ENCODE measurements around the gene TIMM17B.

TIMM17B gene

DNA sequence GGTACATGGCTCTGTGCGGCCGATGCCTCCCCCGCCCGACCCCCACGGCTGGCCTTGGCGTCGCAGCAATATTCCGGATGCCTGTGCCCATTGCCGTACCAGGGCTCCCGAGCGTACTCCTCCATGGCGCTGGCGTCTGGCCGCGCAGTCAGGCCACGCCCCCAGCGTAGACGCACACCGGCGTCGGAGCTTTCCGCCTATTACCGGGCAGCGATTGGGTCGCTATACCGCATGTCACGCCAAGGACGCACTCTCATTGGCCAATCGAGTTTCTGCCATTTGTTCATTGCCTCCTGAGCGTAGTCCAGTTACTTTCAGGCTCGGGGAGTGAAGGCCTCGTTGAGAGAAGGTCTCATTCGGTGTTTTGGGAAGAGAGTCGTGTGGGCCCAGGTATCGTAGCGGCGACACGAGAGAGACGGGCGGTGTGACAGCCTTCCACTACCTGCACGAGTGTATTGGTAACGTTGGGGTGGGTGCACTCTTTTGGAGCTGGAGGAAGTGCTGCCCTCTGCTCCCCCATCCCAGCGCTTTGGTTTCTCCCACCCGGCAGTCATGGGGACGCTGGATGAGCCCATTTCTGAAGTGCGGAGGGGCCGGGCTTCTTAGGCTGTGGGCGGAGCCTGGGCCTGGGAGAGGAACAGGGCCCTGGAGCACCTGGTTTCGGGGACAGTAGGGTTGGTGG, at the start of gene TIMM17B, which contains the start of gene PQBP1:
TIMM17B (minus strand) TSS at position 144 of the 682 bp plus-strand sequence; CDS start at position 125, 19 bp downstream.
PQBP1 (plus strand) TSS at position 306 of the 682 bp plus-strand sequence. CDS start 580 bp downstream, outside the sequence.
- peak; percentile 89 for DNase-seq (ENCODE audit: low spot score)

GRCh38 chrX:48945517-48946348, 48.2 kb upstream of the TIMM17B start:
- no peak for DNase-seq (ENCODE audit: low spot score)

DNA sequence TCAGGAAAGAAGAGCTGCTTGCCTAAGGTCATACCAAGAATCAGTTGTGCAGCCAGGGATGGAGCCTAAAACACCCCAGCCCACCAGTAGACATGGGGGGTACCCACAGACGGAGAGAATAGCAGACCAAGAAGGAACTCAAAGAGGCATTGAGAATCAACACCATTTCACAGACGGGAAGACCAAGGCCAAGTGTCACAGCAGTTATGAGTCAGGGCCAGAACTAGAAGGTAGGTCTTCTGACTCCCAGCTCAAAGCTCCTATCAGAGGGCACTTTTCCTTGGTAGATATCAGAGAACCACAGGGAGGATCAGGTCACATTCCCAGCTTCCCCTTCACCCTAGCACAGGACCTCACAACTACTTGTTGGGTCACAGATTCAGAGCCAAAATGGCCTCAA, 45.3 kb upstream of the TIMM17B start:
- no peak for DNase-seq (ENCODE audit: low spot score)

GRCh38 chrX:48940404-48940955, 42.9 kb upstream of the TIMM17B start:
- DNase-seq (ENCODE audit: low spot score): no peak

- DNase-seq (ENCODE audit: low spot score): no peak
These were observed 42.1 kb upstream of the TIMM17B start for GRCh38 chrX:48939524-48940228.

DNA sequence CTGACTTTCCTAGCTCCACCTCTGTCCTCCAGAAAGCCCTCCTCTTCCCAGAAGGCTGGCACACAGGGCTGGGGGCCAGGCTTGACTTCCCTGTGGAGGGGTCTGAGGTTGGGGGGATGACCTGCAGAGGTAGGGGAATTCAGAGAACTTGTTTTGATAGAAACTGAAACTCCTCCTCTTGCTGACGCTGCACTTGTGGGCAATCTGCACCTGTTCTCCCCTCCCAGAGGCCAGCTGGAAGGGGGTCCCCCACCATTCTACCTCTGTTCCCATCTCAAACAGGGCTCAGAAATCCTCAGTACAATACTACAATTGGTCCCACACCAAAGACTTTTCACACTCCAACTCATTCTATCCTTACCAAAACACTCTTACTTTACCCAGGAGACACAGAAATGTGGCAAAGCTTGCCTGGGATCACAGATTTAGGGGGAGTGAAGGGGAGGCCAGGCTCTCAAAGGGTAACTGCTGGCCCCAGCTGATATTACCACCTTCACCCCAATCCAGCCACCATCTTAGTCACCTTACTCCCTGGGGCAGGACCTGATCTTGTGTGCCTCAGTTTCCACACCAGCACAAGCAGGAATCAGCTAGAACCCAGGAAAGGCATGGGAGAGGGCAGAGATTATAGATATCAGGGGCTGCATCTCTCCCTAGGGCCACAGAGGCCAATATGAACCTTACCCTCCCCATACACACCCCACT, 41.3 kb upstream of the TIMM17B start:
- no peak for DNase-seq (ENCODE audit: low spot score)

DNA sequence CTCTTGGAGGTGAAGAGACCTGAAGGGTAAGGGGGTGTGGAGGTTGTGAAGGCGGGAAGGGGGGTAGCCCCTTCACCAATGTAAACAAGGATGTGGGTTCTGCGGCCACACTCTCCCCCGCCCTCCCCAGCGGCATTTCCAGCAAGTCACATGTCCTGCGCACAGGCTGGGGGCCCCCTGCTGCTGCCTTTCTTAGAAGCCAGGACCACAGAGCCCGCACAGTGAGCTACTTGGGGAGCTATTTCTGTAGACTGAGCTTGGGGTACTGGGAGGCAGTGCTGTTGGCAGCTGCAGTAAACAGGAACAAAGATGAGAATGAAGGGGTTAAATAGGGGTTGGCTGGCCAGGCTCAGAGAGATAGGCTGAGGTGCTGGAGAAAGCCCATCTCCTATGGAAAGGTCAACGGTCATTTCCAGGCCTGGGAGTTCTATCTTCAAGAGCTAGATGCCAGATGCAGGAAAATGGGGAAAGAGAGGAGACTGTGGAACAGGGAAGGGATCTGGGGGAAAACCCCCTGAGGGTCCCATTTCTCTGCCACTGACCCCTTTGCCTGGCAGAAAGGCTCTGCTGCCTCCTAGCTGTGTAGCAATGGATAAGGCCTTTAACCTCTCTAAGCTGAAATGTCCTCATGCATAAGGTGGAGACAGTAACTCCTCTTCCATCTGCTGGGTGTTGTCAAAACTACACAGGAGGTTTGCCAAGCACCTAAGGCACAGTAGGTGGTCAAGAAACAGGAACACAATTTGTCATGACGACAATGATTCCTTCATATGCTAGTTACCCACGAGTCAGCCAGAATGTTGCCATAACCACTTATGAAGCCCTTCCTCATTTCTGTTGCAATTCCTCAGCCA, 39.7 kb upstream of the TIMM17B start:
- DNase-seq (ENCODE audit: low spot score): no peak

GRCh38 chrX:48936429-48937053, 39.0 kb upstream of the TIMM17B start:
- DNase-seq (ENCODE audit: low spot score): no peak

DNA sequence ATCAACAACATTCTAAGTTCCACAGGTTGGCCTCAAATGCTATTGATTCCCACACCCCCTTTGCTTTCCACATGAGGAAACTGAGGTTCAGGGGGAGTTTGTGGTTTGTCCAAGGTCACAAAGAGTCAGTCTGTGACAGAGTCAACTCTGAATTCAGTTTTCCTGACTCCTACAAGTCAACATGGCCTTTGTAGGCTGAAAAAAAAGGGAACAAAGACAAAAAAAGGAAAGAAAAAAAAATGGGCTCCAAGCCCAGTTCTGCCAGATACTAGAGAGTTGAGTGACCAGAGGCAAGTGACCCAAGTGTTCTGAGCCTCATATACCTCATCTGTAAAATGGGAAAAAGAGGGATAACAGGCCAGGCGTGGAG, 37.7 kb upstream of the TIMM17B start:
- no peak for DNase-seq (ENCODE audit: low spot score)

DNA sequence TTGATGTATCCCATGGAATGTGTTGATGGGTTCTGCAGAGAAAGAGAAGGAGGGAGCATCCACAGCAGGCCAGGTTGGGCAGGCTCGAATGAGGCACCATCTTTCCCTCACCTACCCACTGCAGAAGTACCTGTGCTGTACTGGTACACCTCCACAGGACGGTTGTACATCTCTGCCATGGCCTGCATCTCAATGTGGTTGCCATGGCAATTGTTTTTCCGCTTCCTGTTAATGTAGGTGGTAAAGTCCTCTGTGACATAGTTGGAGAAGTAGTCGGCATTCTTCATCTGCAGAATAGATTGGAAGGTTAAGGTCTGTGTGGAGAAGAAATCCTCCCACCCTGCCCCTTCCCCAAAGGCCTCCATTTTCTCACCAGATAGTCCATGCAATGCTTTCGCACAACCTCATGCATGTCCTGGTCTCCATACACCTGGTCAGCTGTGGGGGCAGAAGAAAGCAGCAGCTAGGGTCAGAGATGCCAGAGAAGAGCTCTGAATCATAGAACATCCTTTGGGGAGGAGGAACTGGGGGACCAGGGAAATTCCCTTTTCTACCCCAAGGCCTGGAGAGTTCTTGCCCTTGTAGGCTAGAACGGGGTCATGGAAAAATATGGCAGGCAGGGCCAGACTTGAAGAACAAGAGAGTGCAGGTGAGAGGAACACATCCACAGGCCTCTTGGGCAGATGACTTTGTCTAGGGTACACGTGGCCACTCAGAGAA, 37.2 kb upstream of the TIMM17B start:
- no peak for DNase-seq (ENCODE audit: low spot score)

DNA sequence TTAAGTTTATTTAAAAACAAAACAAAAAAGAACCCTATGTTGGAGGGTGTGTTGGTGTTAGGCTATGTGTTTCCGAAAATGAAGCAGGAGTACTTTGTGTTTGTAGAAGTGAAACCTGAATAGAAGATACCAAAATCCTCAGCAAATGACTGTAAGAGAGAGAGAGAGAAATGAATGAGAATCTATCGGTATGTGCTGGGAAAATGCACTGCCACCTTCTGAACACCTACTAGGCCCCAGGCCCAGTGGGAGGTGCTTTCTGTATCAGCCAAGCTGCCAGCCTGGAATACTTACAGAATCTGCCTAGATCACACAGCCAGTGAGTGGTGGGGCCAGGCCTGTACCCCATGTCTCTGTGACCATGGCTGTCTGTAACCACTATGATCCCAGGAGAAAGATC, 36.2 kb upstream of the TIMM17B start:
- no peak for DNase-seq (ENCODE audit: low spot score)

- DNase-seq (ENCODE audit: low spot score): no peak
These were observed 30.3 kb upstream of the TIMM17B start for GRCh38 chrX:48927736-48928382.

GRCh38 chrX:48927123-48927522, 29.6 kb upstream of the TIMM17B start:
- no peak for DNase-seq (ENCODE audit: low spot score)

GRCh38 chrX:48924270-48924669, 26.7 kb upstream of the TIMM17B start:
- DNase-seq (ENCODE audit: low spot score): no peak

GRCh38 chrX:48923771-48924170, 26.2 kb upstream of the TIMM17B start:
- DNase-seq (ENCODE audit: low spot score): no peak

DNA sequence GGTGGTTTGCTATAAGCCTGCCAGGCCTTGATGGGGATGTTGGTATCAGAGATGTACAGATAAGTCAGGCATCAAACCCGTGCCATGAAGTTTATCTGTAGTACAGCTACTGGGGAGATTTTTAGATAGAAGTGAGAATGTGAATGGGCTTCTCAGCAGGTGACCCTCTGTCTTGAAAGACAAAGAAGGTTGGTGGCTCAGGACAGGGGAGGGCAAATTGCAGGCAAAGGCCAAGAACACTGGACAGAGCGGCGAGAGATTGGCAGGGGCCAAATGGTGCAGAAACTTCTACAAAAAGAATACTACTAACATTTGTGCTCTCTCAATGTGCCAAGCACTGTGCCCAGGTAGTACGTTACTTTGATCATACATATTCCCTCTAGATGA, 23.1 kb upstream of the TIMM17B start:
- DNase-seq (ENCODE audit: low spot score): no peak

GRCh38 chrX:48919947-48920717, 22.6 kb upstream of the TIMM17B start:
- no peak for DNase-seq (ENCODE audit: low spot score)

DNA sequence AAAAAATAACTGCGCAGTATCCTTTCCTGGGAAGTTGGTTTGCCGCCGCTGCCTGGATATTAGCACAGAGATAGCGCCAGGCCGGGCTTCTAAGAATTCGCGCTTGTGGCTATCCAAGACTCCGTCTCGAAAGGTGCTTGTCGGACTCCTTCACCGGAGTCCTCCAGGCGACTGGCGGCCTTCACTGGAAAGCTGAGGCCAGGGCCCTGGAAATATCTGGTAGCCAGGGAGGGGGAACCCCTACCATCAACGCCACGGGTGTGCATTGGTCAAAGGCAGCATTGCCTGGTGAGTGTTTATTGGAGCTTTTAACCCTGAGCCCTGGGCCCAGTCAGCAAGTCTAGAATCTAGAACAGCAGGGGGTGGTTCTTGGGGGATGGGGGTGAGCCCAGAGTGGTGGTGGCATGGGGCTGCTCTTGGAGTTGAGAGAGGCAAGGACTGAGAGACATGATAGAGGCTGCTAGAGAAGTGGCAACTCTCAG, 21.8 kb upstream of the TIMM17B start:
- no peak for DNase-seq (ENCODE audit: low spot score)

Data from left forelimb (tissue), 1 donor.